ENCODE measurements around the gene CBFB. TPM values are rescaled to one million over a fixed set of nuclear protein-coding genes. Genes with fewer than 3 reads are reported as not detected.

Gene CBFB
- total and polyA plus RNA-seq, 2 of the 13 experiments (the other 11 are each of a cell fraction or from before 2014, with no cell fraction given): 22.1 to 70.8 TPM

DNA sequence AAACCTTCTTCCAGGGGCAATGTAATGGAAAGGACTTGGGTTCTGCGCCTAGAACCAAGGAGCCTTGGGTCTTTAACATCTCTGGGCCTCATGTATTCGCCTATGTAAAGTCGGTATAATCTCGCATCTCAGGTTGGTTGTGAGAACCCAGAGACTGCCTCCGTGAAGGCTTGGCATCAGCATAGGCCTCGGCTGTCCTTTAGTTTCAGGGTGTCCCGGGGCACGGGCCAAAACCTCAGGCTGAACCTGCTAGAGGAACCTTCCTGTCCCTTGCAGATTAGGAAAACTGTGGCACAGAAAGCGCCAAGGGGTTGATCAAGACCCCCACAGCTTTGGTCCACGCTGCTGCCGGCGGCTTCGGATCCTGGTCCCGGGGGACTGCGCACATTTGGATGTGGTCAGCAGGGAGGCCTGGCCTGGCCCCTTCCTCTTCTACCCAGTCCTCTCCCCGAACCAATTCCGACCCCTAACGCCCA, 80.0 kb downstream of the CBFB start (continued):
- TF ChIP-seq, protein P1, sequence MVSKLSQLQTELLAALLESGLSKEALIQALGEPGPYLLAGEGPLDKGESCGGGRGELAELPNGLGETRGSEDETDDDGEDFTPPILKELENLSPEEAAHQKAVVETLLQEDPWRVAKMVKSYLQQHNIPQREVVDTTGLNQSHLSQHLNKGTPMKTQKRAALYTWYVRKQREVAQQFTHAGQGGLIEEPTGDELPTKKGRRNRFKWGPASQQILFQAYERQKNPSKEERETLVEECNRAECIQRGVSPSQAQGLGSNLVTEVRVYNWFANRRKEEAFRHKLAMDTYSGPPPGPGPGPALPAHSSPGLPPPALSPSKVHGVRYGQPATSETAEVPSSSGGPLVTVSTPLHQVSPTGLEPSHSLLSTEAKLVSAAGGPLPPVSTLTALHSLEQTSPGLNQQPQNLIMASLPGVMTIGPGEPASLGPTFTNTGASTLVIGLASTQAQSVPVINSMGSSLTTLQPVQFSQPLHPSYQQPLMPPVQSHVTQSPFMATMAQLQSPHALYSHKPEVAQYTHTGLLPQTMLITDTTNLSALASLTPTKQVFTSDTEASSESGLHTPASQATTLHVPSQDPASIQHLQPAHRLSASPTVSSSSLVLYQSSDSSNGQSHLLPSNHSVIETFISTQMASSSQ (IDR thresholded peaks at IDR 0.05; ENCODE audit: low read depth): no peak
- TF ChIP-seq, protein P1 (CRISPR knock-in tag; IDR thresholded peaks at IDR 0.05; ENCODE audit: borderline replicate concordance): 0 out of 2 replicates have a peak, but pooled peaks have one; percentile 7
- TF ChIP-seq ATF7 (IDR thresholded peaks at IDR 0.05) (no peak), ATF7 (CRISPR knock-in tag; IDR thresholded peaks at IDR 0.05) (peak; percentile 68; the same call in 1 of the 2 replicates), PAX8 (CRISPR knock-in tag; IDR thresholded peaks at IDR 0.05; ENCODE audit: borderline replicate concordance) (0 out of 2 replicates have a peak, but pooled peaks have one; percentile 14), ZNF20 (CRISPR knock-in tag; IDR thresholded peaks at IDR 0.05) (peak; percentile 15; the same call in 1 of the 2 replicates), ZZZ3 (CRISPR knock-in tag; IDR thresholded peaks at IDR 0.05; ENCODE audit: borderline replicate concordance) (0 out of 2 replicates have a peak, but pooled peaks have one; percentile 53), KDM1A (CRISPR knock-in tag; IDR thresholded peaks at IDR 0.05) (no peak), ZNF138 (CRISPR knock-in tag; IDR thresholded peaks at IDR 0.05; ENCODE audit: low read depth) (peak; percentile 19; the same call in 1 of the 2 replicates), TBP (CRISPR knock-in tag; IDR thresholded peaks at IDR 0.05) (0 out of 2 replicates have a peak, but pooled peaks have one; percentile 67), ZNF484 (CRISPR knock-in tag; IDR thresholded peaks at IDR 0.05; ENCODE audit: borderline replicate concordance, low read depth) (0 out of 2 replicates have a peak, but pooled peaks have one; percentile 38), TBL1XR1 (IDR thresholded peaks at IDR 0.05; ENCODE audit: borderline replicate concordance, low read length, partially characterized antibody) (peak; percentile 1), ZNF251 (CRISPR knock-in tag; IDR thresholded peaks at IDR 0.05) (0 out of 2 replicates have a peak, but pooled peaks have one; percentile 81), ZBTB38 (CRISPR knock-in tag; IDR thresholded peaks at IDR 0.05) (peak; percentile 96), SNAI1 (CRISPR knock-in tag; IDR thresholded peaks at IDR 0.05; ENCODE audit: borderline replicate concordance) (0 out of 2 replicates have a peak, but pooled peaks have one; percentile 17), MAF1 (CRISPR knock-in tag; IDR thresholded peaks at IDR 0.05; ENCODE audit: borderline replicate concordance) (no peak), NR1H2 (CRISPR knock-in tag; IDR thresholded peaks at IDR 0.05; ENCODE audit: borderline replicate concordance, low read depth) (0 out of 2 replicates have a peak, but pooled peaks have one; percentile 62)
- TF ChIP-seq, protein P2, sequence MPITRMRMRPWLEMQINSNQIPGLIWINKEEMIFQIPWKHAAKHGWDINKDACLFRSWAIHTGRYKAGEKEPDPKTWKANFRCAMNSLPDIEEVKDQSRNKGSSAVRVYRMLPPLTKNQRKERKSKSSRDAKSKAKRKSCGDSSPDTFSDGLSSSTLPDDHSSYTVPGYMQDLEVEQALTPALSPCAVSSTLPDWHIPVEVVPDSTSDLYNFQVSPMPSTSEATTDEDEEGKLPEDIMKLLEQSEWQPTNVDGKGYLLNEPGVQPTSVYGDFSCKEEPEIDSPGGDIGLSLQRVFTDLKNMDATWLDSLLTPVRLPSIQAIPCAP (CRISPR knock-in tag; IDR thresholded peaks at IDR 0.05; ENCODE audit: low read depth): peak; percentile 58; the same call in 1 of the 2 replicates
- TF ChIP-seq, protein P3, sequence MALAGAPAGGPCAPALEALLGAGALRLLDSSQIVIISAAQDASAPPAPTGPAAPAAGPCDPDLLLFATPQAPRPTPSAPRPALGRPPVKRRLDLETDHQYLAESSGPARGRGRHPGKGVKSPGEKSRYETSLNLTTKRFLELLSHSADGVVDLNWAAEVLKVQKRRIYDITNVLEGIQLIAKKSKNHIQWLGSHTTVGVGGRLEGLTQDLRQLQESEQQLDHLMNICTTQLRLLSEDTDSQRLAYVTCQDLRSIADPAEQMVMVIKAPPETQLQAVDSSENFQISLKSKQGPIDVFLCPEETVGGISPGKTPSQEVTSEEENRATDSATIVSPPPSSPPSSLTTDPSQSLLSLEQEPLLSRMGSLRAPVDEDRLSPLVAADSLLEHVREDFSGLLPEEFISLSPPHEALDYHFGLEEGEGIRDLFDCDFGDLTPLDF (CRISPR knock-in tag; IDR thresholded peaks at IDR 0.05): 0 out of 2 replicates have a peak, but pooled peaks have one; percentile 10
- TF ChIP-seq, protein P4, sequence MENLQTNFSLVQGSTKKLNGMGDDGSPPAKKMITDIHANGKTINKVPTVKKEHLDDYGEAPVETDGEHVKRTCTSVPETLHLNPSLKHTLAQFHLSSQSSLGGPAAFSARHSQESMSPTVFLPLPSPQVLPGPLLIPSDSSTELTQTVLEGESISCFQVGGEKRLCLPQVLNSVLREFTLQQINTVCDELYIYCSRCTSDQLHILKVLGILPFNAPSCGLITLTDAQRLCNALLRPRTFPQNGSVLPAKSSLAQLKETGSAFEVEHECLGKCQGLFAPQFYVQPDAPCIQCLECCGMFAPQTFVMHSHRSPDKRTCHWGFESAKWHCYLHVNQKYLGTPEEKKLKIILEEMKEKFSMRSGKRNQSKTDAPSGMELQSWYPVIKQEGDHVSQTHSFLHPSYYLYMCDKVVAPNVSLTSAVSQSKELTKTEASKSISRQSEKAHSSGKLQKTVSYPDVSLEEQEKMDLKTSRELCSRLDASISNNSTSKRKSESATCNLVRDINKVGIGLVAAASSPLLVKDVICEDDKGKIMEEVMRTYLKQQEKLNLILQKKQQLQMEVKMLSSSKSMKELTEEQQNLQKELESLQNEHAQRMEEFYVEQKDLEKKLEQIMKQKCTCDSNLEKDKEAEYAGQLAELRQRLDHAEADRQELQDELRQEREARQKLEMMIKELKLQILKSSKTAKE (CRISPR knock-in tag; IDR thresholded peaks at IDR 0.05; ENCODE audit: borderline replicate concordance): no peak
